Adrenal gland (tissue), 12 donors: ENCODE data around the gene TUBGCP5. TPM values are rescaled to one million over a fixed set of nuclear protein-coding genes. Genes with fewer than 3 reads are reported as not detected.

Experiments used
- DNase-seq, 7 donors: peaks; one replicate each; pipeline ENCODE4 v3.0.0-alpha.2; 2019 to 2020
- H3K27ac ChIP-seq, 5 donors: fragments of 200-600 bp; sonication (generic) in 4 of 5; 1 replicate in 3 of 5; 2 replicates in 2 of 5; pipeline versions ENCODE4 v1.5.1 to v1.8.0; 2016 to 2020; ENCODE audit warnings: mild to moderate bottlenecking in 1 of 5
- H3K27me3 ChIP-seq: fragments of 200-600 bp; 2 replicates; pipeline ENCODE4 v1.8.0; 2021
- H3K36me3 ChIP-seq, 2 donors: fragments of 200-600 bp; replicated peaks in 1 of 2; 1 replicate in 1 of 2; 2 replicates in 1 of 2; pipeline versions ENCODE4 v1.5.1 to v1.8.0; 2018 to 2022
- H3K4me1 ChIP-seq, 2 donors: fragments of 200-600 bp; replicated peaks in 1 of 2; 1 replicate in 1 of 2; 2 replicates in 1 of 2; pipeline versions ENCODE4 v1.5.1 to v1.8.0; 2018 to 2021
- H3K4me3 ChIP-seq, 4 donors: fragments of 200-600 bp; sonication (generic) in 3 of 4; one replicate each; pipeline ENCODE4 v1.5.1; 2016 to 2018
- H3K9me3 ChIP-seq, 3 donors: fragments of 200-600 bp; sonication (generic) in 1 of 3; replicated peaks in 1 of 3; 1 replicate in 2 of 3; 2 replicates in 1 of 3; pipeline versions ENCODE4 v1.5.1 to v1.8.0; 2016 to 2021
- CTCF ChIP-seq, 6 experiments: fragments of 450-650 bp in 4 of 6; fragments of 200-600 bp in 2 of 6; sonication (generic) in 1 of 6; IDR thresholded peaks; 1 replicate in 5 of 6; 2 replicates in 1 of 6; pipeline versions ENCODE4 v1.5.1 to v1.8.0; 2016 to 2021; ENCODE audit warnings: antibody characterized with exemption in 6 of 6, mild to moderate bottlenecking in 2 of 6, moderate library complexity in 1 of 6
- POLR2A ChIP-seq, 2 donors: fragments of 450-650 bp; IDR thresholded peaks; one replicate each; pipeline ENCODE4 v1.6.1; 2017; ENCODE audit warnings: antibody characterized with exemption in 2 of 2, mild to moderate bottlenecking in 2 of 2, moderate library complexity in 1 of 2
- WGBS, 4 donors: extraction: QIAGEN DNeasy Blood & Tissue Kit in 2 of 4; methylation state at CpG; one replicate each; pipeline versions ENCODE4 v1.1.5 to v1.1.7; 2013 to 2017; 5-methylcytosine and 5-hydroxymethylcytosine counted together
- intact Hi-C, 2 donors: fragments of 100-400 bp; cut with DNase I; formaldehyde crosslinking; loops; one replicate each; pipeline versions ENCODE4 v1.14.1 to v1.15.0; 2022 to 2023
- polyA plus RNA-seq, 3 donors: library from polyadenylated mRNA; stranded (reverse); fragments of 200-250 nt in 2 of 3; fragments of 350-450 nt in 1 of 3; fragmentation: Illumina TruSeq in 1 of 3; extraction: RNeasy Lipid Tissue Mini Kit (QIAGEN cat#74804) in 1 of 3; gene quantifications; one replicate each; pipeline ENCODE4 v1.2.3, GENCODE V29; 2013 to 2014
- total RNA-seq, 9 donors: library from RNA; depleted of rRNA in 4 of 9; stranded (reverse); fragments of >200 nt in 4 of 9; fragments of 120-200 nt in 1 of 9; fragmentation: NEBNext Ultra II Directional in 1 of 9; extraction: Animal tissue kit (Norgen Biotek cat#: 25700) in 1 of 9; gene quantifications; one replicate each; pipeline versions ENCODE4 v1.1.0 to v1.2.4, GENCODE V29; 2013 to 2023
- donor health status: healthy with polysubstance abuse.
- donor health status: Bipolar disorder and iron deficiency.
- donor health status: DM: yes; HTN: yes; CAD: no.
- donor health status: DM: no; HTN: no; CAD: no.
- donor health status: DM: no; HTN: no; CAD: no.
- donor health status: DM: yes; HTN: yes; CAD: no.

Gene TUBGCP5
- total and polyA plus RNA-seq, 12 donors = 7.9 to 32.4 (median 20.6) TPM

GRCh38 chr15:22950256-22950990 lies 88.9 kb downstream of the TUBGCP5 start:
- Histone ChIP-seq H3K9me3 (no peaks in the 10 kb centered on the region), H3K36me3 (no peaks in the 10 kb centered on the region), H3K27me3 (no peaks in the 10 kb centered on the region), H3K27ac (peak overlapping the region in 3 of 5 donors; percentile 15 to 78 (median 19)), H3K4me1 (peaks cover 10 to 68% of the 10 kb centered on the region in 2 donors), H3K4me3 (no peak overlapping the region)
- WGBS, 4 donors = 70 to 78% (median 74%) methylated on average over 25 of the region's 25 CpGs
- DNase-seq = peak in 3 of 7 donors; percentile 35 to 64 (median 35)
- intact Hi-C loops = no loop called here
- TF ChIP-seq CTCF (IDR thresholded peaks at IDR 0.05) (no peak), POLR2A (IDR thresholded peaks at IDR 0.05) (no peak)

Other genes starting within 250 kb of the TUBGCP5 start
- 10 to 100 TPM; 44.7 to 77.4 (median 64.8) TPM for gene NIPA2, start 200.9 kb downstream of the TUBGCP5 start, total RNA-seq
- gene NIPA2, start 200.9 kb downstream of the TUBGCP5 start, polyA plus RNA-seq = 10 to 100 TPM; 10.5 to 64.4 (median 13.3) TPM
- gene CYFIP1, start 59.2 kb downstream of the TUBGCP5 start, total RNA-seq = 100 to 1,000 TPM in 2 of 9 donors, 10 to 100 TPM in 7; 38.2 to 124 (median 86.9) TPM
- 10 to 100 TPM; 21.2 to 43.7 (median 24.6) TPM for gene CYFIP1, start 59.2 kb downstream of the TUBGCP5 start, polyA plus RNA-seq
- gene GOLGA6L1, start 97.3 kb upstream of the TUBGCP5 start, total RNA-seq = not detected
- not detected for gene GOLGA6L1, start 97.3 kb upstream of the TUBGCP5 start, polyA plus RNA-seq